Suprapubic skin (tissue), 4 donors: ENCODE data around the gene SCN1B. TPM values are rescaled to one million over a fixed set of nuclear protein-coding genes. Genes with fewer than 3 reads are reported as not detected.

ENCODE experiments used
- DNase-seq, 2 donors: peaks; one replicate each; pipeline ENCODE4 v3.0.0-alpha.2; 2019; ENCODE audit warnings: low spot score in 2 of 2
- H3K27ac ChIP-seq: fragments of 200-600 bp; sonication (generic); one replicate; pipeline ENCODE4 v1.5.1; 2019
- H3K27me3 ChIP-seq: fragments of 200-600 bp; sonication (generic); one replicate; pipeline ENCODE4 v1.5.1; 2019
- H3K36me3 ChIP-seq: fragments of 200-600 bp; sonication (generic); one replicate; pipeline ENCODE4 v1.5.1; 2019
- H3K4me1 ChIP-seq: fragments of 200-600 bp; sonication (generic); one replicate; pipeline ENCODE4 v1.5.1; 2019
- H3K4me3 ChIP-seq: fragments of 200-600 bp; sonication (generic); one replicate; pipeline ENCODE4 v1.5.1; 2019; ENCODE audit warnings: mild to moderate bottlenecking
- H3K9me3 ChIP-seq: fragments of 200-600 bp; sonication (generic); one replicate; pipeline ENCODE4 v1.5.1; 2019
- EP300 ChIP-seq: sonication (generic); formaldehyde crosslinking; IDR thresholded peaks from one replicate; pipeline ENCODE4 v1.6.1; 2017; ENCODE audit warnings: antibody characterized with exemption
- POLR2A ChIP-seq, 2 donors: fragments of 450-650 bp; IDR thresholded peaks; one replicate each; pipeline ENCODE4 v1.6.1; 2017; ENCODE audit warnings: antibody characterized with exemption in 2 of 2, mild to moderate bottlenecking in 2 of 2, moderate library complexity in 2 of 2
- POLR2AphosphoS5 ChIP-seq, 3 donors: sonication (generic); formaldehyde crosslinking; IDR thresholded peaks; one replicate each; pipeline ENCODE4 v1.6.1; 2017; ENCODE audit warnings: antibody characterized with exemption in 3 of 3
- WGBS: methylation state at CpG from one replicate; pipeline ENCODE4 v1.1.5; 2018; 5-methylcytosine and 5-hydroxymethylcytosine counted together
- total RNA-seq, 4 donors: library from RNA; depleted of rRNA; stranded (reverse); fragments of >200 nt; gene quantifications; one replicate each; pipeline ENCODE4 v1.1.0, GENCODE V29; 2016
- TF ChIP-seq, protein P1 (sequence below), 2 donors: fragments of 200-600 bp in 1 of 2; fragments of 450-650 bp in 1 of 2; sonication (generic) in 1 of 2; IDR thresholded peaks; one replicate each; pipeline ENCODE4 v1.5.1; 2016 to 2019; ENCODE audit warnings: antibody characterized with exemption in 2 of 2, mild to moderate bottlenecking in 1 of 2, moderate library complexity in 1 of 2

The SCN1B gene
- total RNA-seq, result 1 to 10 TPM; 1.4 to 4.3 (median 2.9) TPM

DNA sequence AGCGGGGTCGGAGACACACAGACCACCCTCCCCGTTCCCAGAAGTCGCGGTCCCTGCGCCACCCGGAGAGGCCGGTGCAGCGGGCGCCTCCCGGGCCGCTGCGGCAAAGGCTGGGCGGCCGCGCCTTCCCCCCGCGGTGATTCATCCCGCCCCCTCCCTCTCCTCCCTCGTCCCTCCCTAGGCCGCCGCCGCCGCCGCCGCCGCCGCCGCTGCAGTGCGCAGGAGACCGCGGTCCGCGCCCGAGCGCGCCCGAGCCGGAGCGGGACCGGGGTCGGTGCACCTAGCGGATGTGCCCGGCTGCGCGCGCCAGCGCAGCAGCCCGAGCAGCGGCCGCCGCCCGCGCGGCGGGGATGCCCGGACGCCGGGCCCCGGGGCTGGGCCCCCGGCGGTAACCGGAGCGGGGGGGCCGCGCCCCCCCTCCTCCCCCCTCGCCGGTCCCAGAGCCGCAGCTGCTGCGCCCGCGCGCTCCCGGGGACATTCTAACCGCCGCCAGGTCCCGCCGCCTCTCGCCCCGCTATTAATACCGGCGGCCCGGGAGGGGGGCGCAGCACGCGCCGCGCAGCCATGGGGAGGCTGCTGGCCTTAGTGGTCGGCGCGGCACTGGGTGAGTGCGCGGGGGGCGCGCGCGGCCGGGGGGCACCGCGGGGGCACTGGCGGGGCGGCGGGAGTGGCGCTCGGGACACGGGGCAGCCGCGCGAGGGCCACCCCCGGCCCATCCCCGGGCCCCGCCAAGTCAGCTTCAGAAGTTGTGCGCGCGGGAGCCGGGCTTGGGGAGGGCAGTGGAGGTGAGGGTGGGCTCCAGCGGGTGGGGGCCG lies at the start of gene SCN1B:
TSS of gene SCN1B (plus strand) at position 214 of the 815 bp plus-strand sequence. CDS start at position 565, 351 bp downstream.
- H3K4me1 ChIP-seq, result peaks cover 19% of the 10 kb centered on the region
- no peak for DNase-seq
- TF ChIP-seq, protein P1, sequence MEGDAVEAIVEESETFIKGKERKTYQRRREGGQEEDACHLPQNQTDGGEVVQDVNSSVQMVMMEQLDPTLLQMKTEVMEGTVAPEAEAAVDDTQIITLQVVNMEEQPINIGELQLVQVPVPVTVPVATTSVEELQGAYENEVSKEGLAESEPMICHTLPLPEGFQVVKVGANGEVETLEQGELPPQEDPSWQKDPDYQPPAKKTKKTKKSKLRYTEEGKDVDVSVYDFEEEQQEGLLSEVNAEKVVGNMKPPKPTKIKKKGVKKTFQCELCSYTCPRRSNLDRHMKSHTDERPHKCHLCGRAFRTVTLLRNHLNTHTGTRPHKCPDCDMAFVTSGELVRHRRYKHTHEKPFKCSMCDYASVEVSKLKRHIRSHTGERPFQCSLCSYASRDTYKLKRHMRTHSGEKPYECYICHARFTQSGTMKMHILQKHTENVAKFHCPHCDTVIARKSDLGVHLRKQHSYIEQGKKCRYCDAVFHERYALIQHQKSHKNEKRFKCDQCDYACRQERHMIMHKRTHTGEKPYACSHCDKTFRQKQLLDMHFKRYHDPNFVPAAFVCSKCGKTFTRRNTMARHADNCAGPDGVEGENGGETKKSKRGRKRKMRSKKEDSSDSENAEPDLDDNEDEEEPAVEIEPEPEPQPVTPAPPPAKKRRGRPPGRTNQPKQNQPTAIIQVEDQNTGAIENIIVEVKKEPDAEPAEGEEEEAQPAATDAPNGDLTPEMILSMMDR (IDR thresholded peaks at IDR 0.05), result no peak
- TF ChIP-seq POLR2A (IDR thresholded peaks at IDR 0.05) (no peak), POLR2AphosphoS5 (IDR thresholded peaks at IDR 0.05) (no peak), EP300 (no peak)
- 0% methylated on average over 15 of the region's 118 CpGs for WGBS
- peaks cover 30% of the 10 kb centered on the region for H3K36me3 ChIP-seq
- H3K27me3 ChIP-seq, result no peaks in the 10 kb centered on the region
- no peaks in the 10 kb centered on the region for H3K9me3 ChIP-seq
- H3K4me3 ChIP-seq, result peak within 1 kb of the TSS; percentile 70
- H3K27ac ChIP-seq, result peak within 1 kb of the TSS; percentile 24

DNA sequence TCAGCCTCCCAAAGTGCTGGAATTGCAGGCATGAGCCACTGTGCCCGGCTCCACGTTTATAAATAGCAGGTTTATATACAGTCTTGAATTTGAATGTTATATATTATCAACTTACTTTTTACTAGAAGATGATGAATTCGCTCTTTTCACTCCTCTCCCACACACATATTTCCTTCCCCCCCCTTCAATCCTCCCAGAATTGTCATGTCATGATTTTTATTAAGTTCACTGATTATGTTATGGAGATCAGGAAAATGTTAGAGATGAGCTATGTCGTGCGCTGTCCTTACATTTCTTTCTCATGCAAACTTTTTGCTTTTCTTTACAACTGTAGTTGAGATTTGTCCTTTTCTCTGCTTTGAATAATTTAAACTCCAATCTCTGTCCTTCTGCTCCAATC lies 48.0 kb upstream of the SCN1B start:
- TF ChIP-seq POLR2A (IDR thresholded peaks at IDR 0.05), result no peak
- TF ChIP-seq, protein P1 (IDR thresholded peaks at IDR 0.05), result no peak
- no peak for TF ChIP-seq EP300
- no peak for TF ChIP-seq POLR2AphosphoS5 (IDR thresholded peaks at IDR 0.05)
- no peak overlapping the region for H3K27ac ChIP-seq
- WGBS, result 79% methylated on average over 5 of the region's 5 CpGs
- H3K36me3 ChIP-seq, result no peaks in the 10 kb centered on the region
- H3K27me3 ChIP-seq, result no peaks in the 10 kb centered on the region
- DNase-seq, result no peak
- H3K4me3 ChIP-seq, result no peak overlapping the region
- peaks cover 8% of the 10 kb centered on the region for H3K4me1 ChIP-seq
- no peaks in the 10 kb centered on the region for H3K9me3 ChIP-seq

DNA sequence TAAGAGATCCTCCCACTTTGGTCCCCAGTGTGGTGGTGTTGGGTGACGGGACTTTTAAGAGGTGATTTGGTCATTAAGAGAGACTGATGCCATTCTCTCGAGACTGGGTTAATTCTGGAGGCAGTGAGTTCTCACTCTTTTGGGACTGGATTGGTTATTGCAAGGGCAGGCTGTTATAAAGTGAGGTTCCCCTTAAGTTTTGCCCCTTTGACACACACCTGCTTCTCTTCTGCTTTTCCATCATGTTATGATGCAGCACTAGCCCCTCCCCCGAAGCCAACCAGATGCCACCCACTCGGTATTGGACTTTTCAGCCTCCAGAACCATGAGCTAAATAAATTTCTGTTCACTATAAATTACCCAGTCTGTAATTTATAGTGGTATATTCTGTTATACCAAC lies 46.5 kb upstream of the SCN1B start:
- H3K27ac ChIP-seq, result no peak overlapping the region
- no peaks in the 10 kb centered on the region for H3K36me3 ChIP-seq
- no peak overlapping the region for H3K4me3 ChIP-seq
- DNase-seq, result no peak
- no peaks in the 10 kb centered on the region for H3K9me3 ChIP-seq
- no peaks in the 10 kb centered on the region for H3K27me3 ChIP-seq
- H3K4me1 ChIP-seq, result peaks cover 8% of the 10 kb centered on the region
- 86% methylated on average over 4 of the region's 4 CpGs for WGBS
- TF ChIP-seq POLR2A (IDR thresholded peaks at IDR 0.05) (no peak), POLR2AphosphoS5 (IDR thresholded peaks at IDR 0.05) (no peak), EP300 (no peak)
- TF ChIP-seq, protein P1 (IDR thresholded peaks at IDR 0.05), result no peak

DNA sequence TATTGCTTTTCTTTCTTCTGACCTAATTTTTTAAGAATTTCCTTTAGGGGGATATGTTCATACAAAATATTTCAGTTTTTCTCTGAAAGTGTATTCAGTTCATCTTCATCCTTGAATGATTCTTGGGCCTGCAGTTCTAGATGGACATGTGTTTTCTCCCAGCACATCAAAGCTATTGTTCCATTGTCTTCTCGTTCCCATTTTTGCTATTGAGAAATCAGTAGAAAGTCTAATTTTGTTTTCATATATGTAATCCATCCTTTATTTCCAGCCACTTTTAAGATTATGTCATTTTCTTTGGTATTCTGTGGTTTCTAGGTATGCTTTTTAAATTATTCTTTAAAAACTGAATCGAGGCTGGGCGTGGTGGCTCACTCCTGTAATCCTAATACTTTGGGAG lies 46.0 kb upstream of the SCN1B start:
- Histone ChIP-seq H3K36me3 (no peaks in the 10 kb centered on the region), H3K9me3 (no peaks in the 10 kb centered on the region), H3K4me3 (no peak overlapping the region), H3K27ac (no peak overlapping the region), H3K4me1 (peaks cover 8% of the 10 kb centered on the region), H3K27me3 (no peaks in the 10 kb centered on the region)
- TF ChIP-seq POLR2AphosphoS5 (IDR thresholded peaks at IDR 0.05) (no peak), POLR2A (IDR thresholded peaks at IDR 0.05) (no peak), EP300 (no peak)
- TF ChIP-seq, protein P1 (IDR thresholded peaks at IDR 0.05), result no peak
- DNase-seq, result no peak
- 93% methylated on average over 3 of the region's 3 CpGs for WGBS

DNA sequence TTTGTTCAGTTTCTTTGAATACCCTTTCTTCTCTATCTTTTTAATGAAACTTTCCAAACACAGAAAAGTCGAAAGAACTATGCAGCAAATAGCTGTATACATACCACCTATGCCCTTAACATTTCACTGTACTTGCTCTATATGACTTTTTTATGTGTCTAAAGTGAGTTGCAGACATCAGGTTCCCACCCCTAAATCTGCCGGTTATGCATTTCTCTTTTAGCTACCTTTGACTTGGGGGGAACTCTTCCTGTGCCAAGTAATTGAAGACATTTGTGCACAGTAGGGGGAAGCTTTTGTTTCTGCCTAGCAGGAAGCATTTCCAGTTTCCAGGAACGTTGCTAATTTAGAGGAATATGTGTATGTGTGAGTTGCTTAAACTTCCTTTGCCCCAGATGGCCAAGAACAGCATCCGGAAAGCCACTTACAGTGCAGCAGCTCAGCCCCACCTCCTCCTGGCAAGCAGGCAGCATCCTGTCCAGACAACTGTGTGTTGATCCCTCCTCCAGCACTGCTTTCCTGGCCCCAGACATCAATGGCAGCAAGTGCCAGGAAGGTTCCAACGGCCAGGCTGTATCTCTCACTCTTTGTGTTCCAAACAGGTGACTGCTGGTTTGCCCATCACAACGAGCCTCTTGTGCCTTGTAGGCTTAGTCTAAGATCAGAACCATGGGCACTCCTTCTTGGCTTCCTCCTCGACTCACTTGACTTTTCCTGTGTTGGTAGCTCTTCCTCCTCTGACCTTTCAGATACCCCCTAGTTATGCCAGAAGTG lies 44.8 kb upstream of the SCN1B start:
- 19% methylated on average over 7 of the region's 7 CpGs for WGBS
- TF ChIP-seq EP300 (no peak), POLR2A (IDR thresholded peaks at IDR 0.05) (no peak), POLR2AphosphoS5 (IDR thresholded peaks at IDR 0.05) (no peak)
- TF ChIP-seq, protein P1 (IDR thresholded peaks at IDR 0.05), result no peak
- Histone ChIP-seq H3K4me1 (peaks cover 8% of the 10 kb centered on the region), H3K9me3 (no peaks in the 10 kb centered on the region), H3K27ac (peak overlapping the region; percentile 54), H3K27me3 (no peaks in the 10 kb centered on the region), H3K36me3 (no peaks in the 10 kb centered on the region), H3K4me3 (no peak overlapping the region)
- peak in 1 of 2 donors; percentile 76 for DNase-seq
